ENCODE results near the gene ULK1. TPM values are rescaled to one million over a fixed set of nuclear protein-coding genes. Genes with fewer than 3 reads are reported as not detected.

Gene ULK1
- total RNA-seq, 1 experiment from 2014 or later: 34.2 TPM

DNA sequence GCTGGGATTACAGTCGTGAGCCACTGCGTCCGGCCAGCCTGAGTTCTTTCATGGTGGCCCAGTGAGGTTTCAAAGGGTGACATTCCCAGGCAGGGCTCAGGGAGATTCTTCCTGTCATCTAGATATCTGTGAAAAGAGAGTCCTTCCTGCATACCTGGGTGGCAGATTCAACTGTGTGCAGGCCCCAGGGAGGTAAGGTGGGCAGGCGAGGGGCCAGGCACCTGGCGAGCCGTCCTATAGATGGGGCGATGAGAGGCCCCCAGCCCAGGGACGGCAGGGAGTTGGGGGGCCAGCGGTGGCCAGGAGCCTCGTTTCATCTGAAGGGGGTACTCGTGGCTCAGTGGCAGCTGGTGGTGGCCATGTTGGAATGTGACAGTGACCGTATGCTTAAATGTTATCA lies 48.2 kb downstream of the ULK1 start:
- Histone ChIP-seq H3K36me3 (ENCODE audit: control insufficient read depth in 1 of 2, insufficient read depth in 2 of 2, low read length in 2 of 2) (peaks cover 26 to 37% of the 10 kb centered on the region in 2 experiments; a peak in 3 of 4 replicates), H3K27ac (ENCODE audit: low read depth, low read length) (no peak overlapping the region), H3K4me2 (ENCODE audit: low read length) (no peak overlapping the region), H3K27me3 (ENCODE audit: insufficient read depth, low read length) (no peaks in the 10 kb centered on the region), H3K9ac (ENCODE audit: low read length) (no peak overlapping the region), H3K4me3 (replicated peaks in 1 of 2; ENCODE audit: low read depth in 1 of 2, low read length in 2 of 2) (no peak overlapping the region), H3K9me2 (ENCODE audit: insufficient read depth) (no peaks in the 10 kb centered on the region), H3K79me2 (ENCODE audit: insufficient read depth, low read length) (no peaks in the 10 kb centered on the region; the same call in 1 of the 2 replicates), H2AFZ (ENCODE audit: low read depth, low read length, poor library complexity, severe bottlenecking) (no peak overlapping the region), H4K20me1 (ENCODE audit: insufficient read depth) (no peaks in the 10 kb centered on the region), H3K9me3 (ENCODE audit: control insufficient read depth in 1 of 2, insufficient read depth in 1 of 2, low read depth in 1 of 2, low read length in 2 of 2) (no peaks in the 10 kb centered on the region), H3K4me1 (ENCODE audit: control insufficient read depth in 1 of 2, insufficient read depth in 2 of 2, low read length in 2 of 2) (peaks cover 0 to 4% of the 10 kb centered on the region in 2 experiments; a peak in 1 of 4 replicates)
- ChIA-PET POLR2A (no interaction called here), CTCF (no interaction called here), RAD21 (ENCODE audit: low non-redundant PET in 1 of 2, low total read pairs in 2 of 2, uncharacterized antibody in 2 of 2, unreplicated experiment in 2 of 2) (no interaction called here)
- DNase-seq (ENCODE audit: low read depth, low spot score) (no peak), ATAC-seq (no peak)
- BruUV-seq (replicated peaks): no TSS peak
- intact Hi-C loops (cut with micrococcal nuclease): no loop called here
- TF ChIP-seq ELF1 (IDR thresholded peaks at IDR 0.05; ENCODE audit: borderline replicate concordance, low read depth) (no peak), POLR2A (IDR thresholded peaks at IDR 0.05; ENCODE audit: borderline replicate concordance, extremely low read depth, insufficient read depth, insufficient read length) (no peak), EZH2phosphoT487 (IDR thresholded peaks at IDR 0.05; ENCODE audit: borderline replicate concordance) (no peak), EGR1 (IDR thresholded peaks at IDR 0.05; ENCODE audit: low read depth) (no peak), JUND (IDR thresholded peaks at IDR 0.05) (no peak), RAD21 (IDR thresholded peaks at IDR 0.05; ENCODE audit: low read depth) (no peak), FOSL1 (IDR thresholded peaks at IDR 0.05; ENCODE audit: low read depth) (no peak), POLR2AphosphoS5 (IDR thresholded peaks at IDR 0.05; ENCODE audit: low read depth, low read length) (no peak), YY1 (IDR thresholded peaks at IDR 0.05; ENCODE audit: extremely low read depth, insufficient replicate concordance, low read depth, low read length) (no peak), CBX3 (IDR thresholded peaks at IDR 0.05; ENCODE audit: low read depth) (no peak)
- TF ChIP-seq, protein P1, sequence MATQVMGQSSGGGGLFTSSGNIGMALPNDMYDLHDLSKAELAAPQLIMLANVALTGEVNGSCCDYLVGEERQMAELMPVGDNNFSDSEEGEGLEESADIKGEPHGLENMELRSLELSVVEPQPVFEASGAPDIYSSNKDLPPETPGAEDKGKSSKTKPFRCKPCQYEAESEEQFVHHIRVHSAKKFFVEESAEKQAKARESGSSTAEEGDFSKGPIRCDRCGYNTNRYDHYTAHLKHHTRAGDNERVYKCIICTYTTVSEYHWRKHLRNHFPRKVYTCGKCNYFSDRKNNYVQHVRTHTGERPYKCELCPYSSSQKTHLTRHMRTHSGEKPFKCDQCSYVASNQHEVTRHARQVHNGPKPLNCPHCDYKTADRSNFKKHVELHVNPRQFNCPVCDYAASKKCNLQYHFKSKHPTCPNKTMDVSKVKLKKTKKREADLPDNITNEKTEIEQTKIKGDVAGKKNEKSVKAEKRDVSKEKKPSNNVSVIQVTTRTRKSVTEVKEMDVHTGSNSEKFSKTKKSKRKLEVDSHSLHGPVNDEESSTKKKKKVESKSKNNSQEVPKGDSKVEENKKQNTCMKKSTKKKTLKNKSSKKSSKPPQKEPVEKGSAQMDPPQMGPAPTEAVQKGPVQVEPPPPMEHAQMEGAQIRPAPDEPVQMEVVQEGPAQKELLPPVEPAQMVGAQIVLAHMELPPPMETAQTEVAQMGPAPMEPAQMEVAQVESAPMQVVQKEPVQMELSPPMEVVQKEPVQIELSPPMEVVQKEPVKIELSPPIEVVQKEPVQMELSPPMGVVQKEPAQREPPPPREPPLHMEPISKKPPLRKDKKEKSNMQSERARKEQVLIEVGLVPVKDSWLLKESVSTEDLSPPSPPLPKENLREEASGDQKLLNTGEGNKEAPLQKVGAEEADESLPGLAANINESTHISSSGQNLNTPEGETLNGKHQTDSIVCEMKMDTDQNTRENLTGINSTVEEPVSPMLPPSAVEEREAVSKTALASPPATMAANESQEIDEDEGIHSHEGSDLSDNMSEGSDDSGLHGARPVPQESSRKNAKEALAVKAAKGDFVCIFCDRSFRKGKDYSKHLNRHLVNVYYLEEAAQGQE (IDR thresholded peaks at IDR 0.05; ENCODE audit: low read depth): no peak

Data from HCT116 (cell line).